Breast epithelium (tissue), 3 donors: ENCODE measurements around the gene PLCB4.

Experiments used
- CTCF ChIP-seq, 3 donors: fragments of 450-650 bp; IDR thresholded peaks; one replicate each; pipeline ENCODE4 v1.5.1; 2016 to 2017; ENCODE audit warnings: antibody characterized with exemption in 3 of 3, mild to moderate bottlenecking in 3 of 3, moderate library complexity in 3 of 3
- POLR2A ChIP-seq: fragments of 450-650 bp; IDR thresholded peaks from one replicate; pipeline ENCODE4 v1.6.1; 2016; ENCODE audit warnings: antibody characterized with exemption, mild to moderate bottlenecking, moderate library complexity

- TF ChIP-seq CTCF (IDR thresholded peaks at IDR 0.05): no peak
- no peak for TF ChIP-seq POLR2A
Measured at GRCh38 chr20:9141070-9141469, 72.2 kb downstream of the PLCB4 start.
